GM12878 (cell line): ENCODE measurements around the gene RBL2. TPM values are rescaled to one million over a fixed set of nuclear protein-coding genes. Genes with fewer than 3 reads are reported as not detected.

ENCODE experiments used
- ASH2L ChIP-seq: fragments of 300-600, 200-600 bp; sonication (generic); IDR thresholded peaks from 2 replicates; pipeline ENCODE4 v1.6.1; 2017; ENCODE audit warnings: low read depth, mild to moderate bottlenecking, borderline replicate concordance
- CREB1 ChIP-seq: IDR thresholded peaks from 2 replicates; pipeline ENCODE4 v1.6.1; 2012; ENCODE audit warnings: low read depth, mild to moderate bottlenecking, inconsistent platforms
- DPF2 ChIP-seq: fragments of 450-650 bp; IDR thresholded peaks from 2 replicates; pipeline ENCODE4 v1.6.1; 2017; ENCODE audit warnings: mild to moderate bottlenecking
- EGR1 ChIP-seq, 2 experiments: IDR thresholded peaks; 1 replicate in 1 of 2; 2 replicates in 1 of 2; pipeline ENCODE4 v1.6.1; 2011 to 2012; ENCODE audit warnings: low read depth in 2 of 2, low read length in 2 of 2, borderline replicate concordance in 1 of 2, mild to moderate bottlenecking in 1 of 2, moderate library complexity in 1 of 2
- FOS ChIP-seq: IDR thresholded peaks from 3 replicates; pipeline ENCODE4 v1.6.1; 2011; ENCODE audit warnings: borderline replicate concordance; ENCODE audit not compliant: insufficient read length; ENCODE audit errors: extremely low read depth
- KLF5 ChIP-seq: fragments of 450-650 bp; IDR thresholded peaks from 2 replicates; pipeline ENCODE4 v1.6.1; 2014; ENCODE audit warnings: mild to moderate bottlenecking; ENCODE audit not compliant: partially characterized antibody
- MAX ChIP-seq: IDR thresholded peaks from 2 replicates; pipeline ENCODE4 v1.6.1; 2012; ENCODE audit warnings: low read depth, low read length, improper control_type of control experiment
- MEF2A ChIP-seq: IDR thresholded peaks from 2 replicates; pipeline ENCODE4 v1.6.1; 2011; ENCODE audit warnings: low read depth, mild to moderate bottlenecking, low read length, moderate library complexity; ENCODE audit not compliant: insufficient read depth
- NKRF ChIP-seq: fragments of 450-650 bp; conservative IDR thresholded peaks from 2 replicates; pipeline ENCODE4 v1.6.1; 2017; ENCODE audit warnings: mild to moderate bottlenecking, moderate library complexity
- NRF1 ChIP-seq: conservative IDR thresholded peaks from 2 replicates; pipeline ENCODE4 v1.6.1; 2011; ENCODE audit warnings: mild to moderate bottlenecking, low read depth, low read length, improper control_type of control experiment
- PBX3 ChIP-seq: IDR thresholded peaks from 2 replicates; pipeline ENCODE4 v1.6.1; 2011; ENCODE audit warnings: mild to moderate bottlenecking, low read depth, low read length, moderate library complexity; ENCODE audit not compliant: insufficient replicate concordance
- POU2F2 ChIP-seq: IDR thresholded peaks from 3 replicates; pipeline ENCODE4 v1.6.1; 2011; ENCODE audit warnings: low read depth, mild to moderate bottlenecking, low read length, borderline replicate concordance
- SMARCA5 ChIP-seq: fragments of 450-650 bp; IDR thresholded peaks from 2 replicates; pipeline ENCODE4 v1.6.1; 2017; ENCODE audit warnings: mild to moderate bottlenecking
- USF2 ChIP-seq: IDR thresholded peaks from 2 replicates; pipeline ENCODE4 v1.6.1; 2011; ENCODE audit warnings: low read depth, low read length, improper control_type of control experiment, borderline replicate concordance
- ZBTB11 ChIP-seq: fragments of 450-650 bp; formaldehyde crosslinking; IDR thresholded peaks from 2 replicates; pipeline ENCODE4 v1.5.0; 2022; ENCODE audit warnings: mild to moderate bottlenecking, missing genetic modification characterization
- ZBTB4 ChIP-seq: fragments of 450-650 bp; formaldehyde crosslinking; IDR thresholded peaks from 2 replicates; pipeline ENCODE4 v1.4.0; 2022; ENCODE audit warnings: mild to moderate bottlenecking, moderate library complexity
- ZNF384 ChIP-seq: IDR thresholded peaks from 2 replicates; pipeline ENCODE4 v1.6.1; 2012; ENCODE audit warnings: low read depth, mild to moderate bottlenecking, low read length, improper control_type of control experiment, borderline replicate concordance
- polyA plus RNA-seq, 11 experiments: library from polyadenylated mRNA; depleted of rRNA in 4 of 11; unstranded in 6 of 11; stranded (reverse) in 5 of 11; fragments of >200 nt; fragmentation: Nextera tagmentation in 4 of 11; fragmentation: Illumina TruSeq in 1 of 11; extraction: Ambion mirVana in 4 of 11; extraction: Trizol in 1 of 11; gene quantifications; 1 replicate in 1 of 11; 2 replicates in 10 of 11; pipeline versions ENCODE4 v1.2.1 to v1.2.3, GENCODE V29; 2011 to 2016; ENCODE audit warnings: inconsistent platforms in 2 of 11, missing spikeins in 2 of 11, low read depth in 1 of 11
- total RNA-seq, 4 experiments: library from RNA; depleted of rRNA in 3 of 4; stranded (reverse); fragments of >200 nt in 3 of 4; fragmentation: Illumina TruSeq in 1 of 4; extraction: Trizol in 1 of 4; gene quantifications; 2 replicates each; pipeline versions ENCODE4 v1.2.1 to v1.2.3, GENCODE V29; 2013 to 2021

Gene RBL2
- total and polyA plus RNA-seq, 10 of the 15 experiments (the other 5 are each of a cell fraction or from before 2014, with no cell fraction given), result 10.0 to 107 (median 39.0) TPM

GRCh38 chr16:53503270-53503923 lies 69.1 kb downstream of the RBL2 start (continued):
- TF ChIP-seq ZBTB4 (CRISPR knock-in tag) (no peak), ASH2L (no peak), POU2F2 (peak; percentile 64; the same call in 2 of the 3 replicates), FOS (peak; percentile 40), PBX3 (peak; percentile 95), ZNF384 (no peak), KLF5 (peak; percentile 86), USF2 (no peak), NRF1 (peak; percentile 90), MAX (peak; percentile 55; the same call in 1 of the 2 replicates), NKRF (peak; percentile 58; the same call in 1 of the 2 replicates), SMARCA5 (peak; percentile 73), ZBTB11 (no peak), DPF2 (peak; percentile 100), EGR1 (IDR thresholded peaks at IDR 0.05; ENCODE audit: borderline replicate concordance in 1 of 2, low read depth in 2 of 2, low read length in 2 of 2) (0 out of 3 replicates have a peak, but pooled peaks of 1 of the 2 experiments have one; percentile 22), MEF2A (no peak), CREB1 (peak; percentile 91)
